Cardiac muscle cell (in vitro differentiated cells and primary cell): ENCODE measurements around the gene MAG. TPM values are rescaled to one million over a fixed set of nuclear protein-coding genes. Genes with fewer than 3 reads are reported as not detected.

Experiments used
- DNase-seq, 2 donors: peaks; one replicate each; pipeline versions ENCODE4 v3.0.0 to v3.0.0-alpha.2; 2010 to 2017; ENCODE audit warnings: low read depth in 1 of 2, low spot score in 1 of 2
- H3K27ac ChIP-seq: fragments of 200-600 bp; sonication (generic); 2 replicates; pipeline ENCODE4 v1.5.1; 2016
- H3K27me3 ChIP-seq: fragments of 200-600 bp; sonication (generic); 2 replicates; pipeline ENCODE4 v1.6.0; 2016; ENCODE audit warnings: control low read depth
- H3K36me3 ChIP-seq: fragments of 200-600 bp; sonication (generic); 2 replicates; pipeline ENCODE4 v1.5.1; 2016; ENCODE audit warnings: control low read depth
- H3K4me1 ChIP-seq: fragments of 200-600 bp; sonication (generic); 2 replicates; pipeline ENCODE4 v1.8.1; 2017; ENCODE audit warnings: low read depth, mild to moderate bottlenecking, mixed run types
- H3K4me3 ChIP-seq: fragments of 200-600 bp; sonication (generic); 2 replicates; pipeline ENCODE4 v1.5.1; 2016; ENCODE audit warnings: mild to moderate bottlenecking
- H3K9me3 ChIP-seq: fragments of 200-600 bp; sonication (generic); 2 replicates; pipeline ENCODE4 v1.5.1; 2017; ENCODE audit warnings: low read depth, mild to moderate bottlenecking, control low read depth
- CTCF ChIP-seq: IDR thresholded peaks from 2 replicates; pipeline ENCODE4 v1.5.1; 2012; ENCODE audit warnings: low read depth, mild to moderate bottlenecking, low read length
- polyA plus RNA-seq: library from polyadenylated mRNA; unstranded; fragments of >200 nt; fragmentation: Nextera tagmentation; extraction: Ambion mirVana; gene quantifications from 2 replicates; pipeline ENCODE4 v1.2.1, GENCODE V29; 2016
- total RNA-seq: library from RNA; depleted of rRNA; stranded (reverse); fragments of >200 nt; gene quantifications from 2 replicates; pipeline ENCODE4 v1.2.3, GENCODE V29; 2016

Gene MAG
- total RNA-seq: 2.1 and 2.4 TPM in 2 replicates
- 1.2 and 1.3 TPM in 2 replicates for polyA plus RNA-seq

GRCh38 chr19:35291916-35292315 is at the start of gene MAG:
MAG (plus strand) TSS chr19:35292161; CDS start chr19:35295409, 3,248 bp downstream.
- no peak for TF ChIP-seq CTCF
- Histone ChIP-seq H3K27ac (no peak within 1 kb of the TSS), H3K9me3 (no peaks in the 10 kb centered on the region), H3K4me3 (no peak within 1 kb of the TSS), H3K27me3 (no peaks in the 10 kb centered on the region), H3K4me1 (no peaks in the 10 kb centered on the region), H3K36me3 (no peaks in the 10 kb centered on the region)
- DNase-seq: no peak

- H3K9me3 ChIP-seq: no peaks in the 10 kb centered on the region
- H3K36me3 ChIP-seq: peaks cover 7% of the 10 kb centered on the region
- TF ChIP-seq CTCF: no peak
- H3K4me3 ChIP-seq: no peak overlapping the region
- DNase-seq: no peak
- peaks cover 3% of the 10 kb centered on the region for H3K4me1 ChIP-seq
- no peak overlapping the region for H3K27ac ChIP-seq
- no peaks in the 10 kb centered on the region for H3K27me3 ChIP-seq
Observed at GRCh38 chr19:35246466-35247092, 45.4 kb upstream of the MAG start.

- DNase-seq: peak in 1 of 2 donors; percentile 96
- H3K27me3 ChIP-seq: no peaks in the 10 kb centered on the region
- H3K4me1 ChIP-seq: peaks cover 3% of the 10 kb centered on the region
- peak overlapping the region; percentile 99 for H3K27ac ChIP-seq
- peak; percentile 13 for TF ChIP-seq CTCF
- peaks cover 7% of the 10 kb centered on the region for H3K36me3 ChIP-seq
- peak overlapping the region; percentile 81 for H3K4me3 ChIP-seq
- no peaks in the 10 kb centered on the region for H3K9me3 ChIP-seq
Observed at GRCh38 chr19:35247526-35248309, 44.2 kb upstream of the MAG start.

- Histone ChIP-seq H3K27me3 (no peaks in the 10 kb centered on the region), H3K36me3 (peaks cover 7% of the 10 kb centered on the region), H3K4me3 (peak within 1 kb of the TSS; percentile 81), H3K27ac (peak within 1 kb of the TSS; percentile 99), H3K9me3 (no peaks in the 10 kb centered on the region), H3K4me1 (peaks cover 3% of the 10 kb centered on the region)
- no peak for TF ChIP-seq CTCF
- DNase-seq: peak in 1 of 2 donors; percentile 96
Observed at GRCh38 chr19:35248310-35249145, 43.4 kb upstream of the MAG start, which contains the start of gene LSR. LSR (plus strand) TSS chr19:35249002; CDS start chr19:35249023, 21 bp downstream.

- TF ChIP-seq CTCF: no peak
- Histone ChIP-seq H3K27me3 (no peaks in the 10 kb centered on the region), H3K9me3 (no peaks in the 10 kb centered on the region), H3K4me1 (peaks cover 3% of the 10 kb centered on the region), H3K36me3 (peaks cover 7% of the 10 kb centered on the region), H3K4me3 (peak overlapping the region; percentile 81), H3K27ac (peak overlapping the region; percentile 99)
- DNase-seq: no peak
Observed at GRCh38 chr19:35249146-35249847, 42.7 kb upstream of the MAG start.
